Esophagus muscularis mucosa (tissue), 4 donors: ENCODE results near the gene OLAH. TPM values are rescaled to one million over a fixed set of nuclear protein-coding genes. Genes with fewer than 3 reads are reported as not detected.

Experiments used
- DNase-seq: peaks from one replicate; pipeline ENCODE4 v3.0.0-alpha.2; 2017; ENCODE audit errors: extremely low spot score
- H3K27ac ChIP-seq, 4 donors: fragments of 200-600 bp; sonication (generic); replicated peaks in 1 of 4; 1 replicate in 3 of 4; 2 replicates in 1 of 4; pipeline ENCODE4 v1.5.1; 2016 to 2019; ENCODE audit warnings: mild to moderate bottlenecking in 1 of 4
- H3K27me3 ChIP-seq, 4 donors: fragments of 200-600 bp; sonication (generic); one replicate each; pipeline versions ENCODE4 v1.5.1 to v1.6.0; 2016 to 2019
- H3K36me3 ChIP-seq, 4 donors: fragments of 200-600 bp; sonication (generic); one replicate each; pipeline ENCODE4 v1.5.1; 2016 to 2019
- H3K4me1 ChIP-seq, 4 donors: fragments of 200-600 bp; sonication (generic); one replicate each; pipeline ENCODE4 v1.5.1; 2016 to 2019
- H3K4me3 ChIP-seq, 4 donors: fragments of 200-600 bp; sonication (generic); 1 replicate in 2 of 4; 2 replicates in 2 of 4; pipeline ENCODE4 v1.5.1; 2016 to 2019; ENCODE audit warnings: mild to moderate bottlenecking in 4 of 4, moderate library complexity in 1 of 4
- H3K9me3 ChIP-seq, 4 donors: fragments of 200-600 bp; sonication (generic); 1 replicate in 3 of 4; 2 replicates in 1 of 4; pipeline ENCODE4 v1.5.1; 2016 to 2019
- CTCF ChIP-seq, 3 experiments: fragments of 200-600 bp in 2 of 3; fragments of 450-650 bp in 1 of 3; sonication (generic) in 2 of 3; IDR thresholded peaks; one replicate each; pipeline ENCODE4 v1.5.1; 2017 to 2019; ENCODE audit warnings: antibody characterized with exemption in 3 of 3, mild to moderate bottlenecking in 2 of 3, moderate library complexity in 1 of 3
- EP300 ChIP-seq: sonication (generic); formaldehyde crosslinking; IDR thresholded peaks from one replicate; pipeline ENCODE4 v1.6.1; 2017; ENCODE audit warnings: antibody characterized with exemption
- POLR2A ChIP-seq: fragments of 450-650 bp; IDR thresholded peaks from one replicate; pipeline ENCODE4 v1.6.1; 2017; ENCODE audit warnings: antibody characterized with exemption, moderate library complexity, mild to moderate bottlenecking, low read depth
- POLR2AphosphoS5 ChIP-seq, 2 donors: sonication (generic); formaldehyde crosslinking; IDR thresholded peaks; one replicate each; pipeline ENCODE4 v1.6.1; 2017; ENCODE audit warnings: antibody characterized with exemption in 2 of 2
- WGBS: methylation state at CpG from one replicate; pipeline ENCODE4 v1.1.5; 2018; 5-methylcytosine and 5-hydroxymethylcytosine counted together
- intact Hi-C: fragments of 100-400 bp; cut with DNase I; formaldehyde crosslinking; loops from one replicate; pipeline ENCODE4 v1.15.1; 2023
- total RNA-seq, 4 donors: library from RNA; depleted of rRNA; stranded (reverse); fragments of >200 nt; gene quantifications; one replicate each; pipeline versions ENCODE4 v1.1.0 to v1.2.1, GENCODE V29; 2016

The OLAH gene
- total RNA-seq, 4 donors from 2014 or later = 2.6 to 15.2 (median 3.7) TPM

- Histone ChIP-seq H3K36me3 (no peaks in the 10 kb centered on the region), H3K4me3 (no peak overlapping the region), H3K4me1 (no peaks in the 10 kb centered on the region), H3K27ac (no peak overlapping the region), H3K9me3 (no peaks in the 10 kb centered on the region), H3K27me3 (no peaks in the 10 kb centered on the region)
- 63% methylated on average over 3 of the region's 3 CpGs for WGBS
- no peak for TF ChIP-seq CTCF (IDR thresholded peaks at IDR 0.05)
- TF ChIP-seq POLR2AphosphoS5 (IDR thresholded peaks at IDR 0.05) = no peak
- TF ChIP-seq EP300 = no peak
- TF ChIP-seq POLR2A = no peak
- DNase-seq = no peak
- intact Hi-C loops = no loop called here
Observed at GRCh38 chr10:15027741-15028140, 16.0 kb upstream of the OLAH start.

DNA sequence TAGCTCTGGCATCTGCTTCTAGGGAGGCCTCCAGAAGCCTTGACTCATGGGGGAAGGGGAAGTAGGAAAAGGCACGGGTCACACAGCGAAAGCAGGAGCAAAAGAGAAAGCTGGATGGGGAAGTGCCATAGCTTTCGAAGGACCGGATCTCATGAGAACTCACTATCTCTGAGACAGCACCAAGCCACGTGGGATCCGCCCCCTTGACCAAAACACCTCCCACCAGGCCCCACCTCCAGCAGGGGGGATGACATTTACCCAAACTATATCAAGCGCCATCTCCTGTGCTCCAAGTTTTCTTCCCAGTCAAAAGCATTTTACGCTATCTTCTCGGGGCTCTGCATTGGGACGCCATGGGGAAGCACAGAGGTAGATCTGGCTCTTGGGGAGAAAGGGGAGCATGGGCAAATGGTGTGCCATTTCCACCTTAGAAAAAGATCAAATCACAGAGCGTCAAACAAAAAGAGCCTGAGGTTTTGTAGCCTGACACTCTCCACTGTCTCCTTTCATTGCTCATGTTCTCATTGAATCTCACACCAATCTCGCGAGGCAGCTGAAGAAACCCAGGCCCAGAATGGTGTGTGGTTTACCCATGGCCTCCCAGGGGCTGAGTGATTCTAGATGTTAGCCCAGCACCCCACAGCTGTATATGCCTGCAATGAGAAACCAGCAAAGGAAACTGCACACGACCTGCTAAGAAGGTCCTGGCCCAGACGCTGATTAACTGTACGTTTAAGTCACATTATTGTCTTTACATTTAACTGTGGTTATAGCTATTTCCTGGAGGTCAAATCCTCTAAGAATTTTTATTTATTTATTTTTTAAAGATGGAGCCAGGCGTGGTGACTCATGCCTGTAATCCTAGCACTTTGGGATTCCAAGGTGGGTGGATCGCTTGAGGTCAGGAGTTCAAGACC, 8.1 kb upstream of the OLAH start:
- Histone ChIP-seq H3K4me3 (no peak overlapping the region), H3K27ac (no peak overlapping the region), H3K36me3 (no peaks in the 10 kb centered on the region), H3K4me1 (no peaks in the 10 kb centered on the region), H3K27me3 (no peaks in the 10 kb centered on the region), H3K9me3 (no peaks in the 10 kb centered on the region)
- WGBS = 74% methylated on average over 12 of the region's 18 CpGs
- TF ChIP-seq POLR2AphosphoS5 (IDR thresholded peaks at IDR 0.05) (no peak), POLR2A (no peak), EP300 (no peak)
- intact Hi-C loops = no loop called here
- no peak for DNase-seq

DNA sequence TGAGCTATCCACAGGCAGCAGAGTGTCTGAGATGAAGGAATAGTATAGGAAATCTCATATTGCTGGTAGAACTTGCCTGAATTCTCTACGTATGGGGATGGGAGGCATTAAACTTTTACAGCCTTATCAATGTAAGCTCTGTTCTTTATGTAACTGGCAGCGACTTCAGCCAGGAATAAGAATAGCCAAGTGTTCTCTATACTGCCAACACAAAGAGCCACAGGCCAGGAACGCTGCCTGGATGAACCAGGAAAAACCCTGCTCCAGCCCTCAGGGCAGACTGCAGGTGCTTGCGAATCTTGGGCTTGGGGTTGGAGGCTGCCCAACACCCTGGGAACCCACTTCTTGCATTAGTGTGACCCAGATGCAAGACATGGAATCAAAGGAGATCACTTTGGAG, 6.1 kb upstream of the OLAH start:
- no peak overlapping the region for H3K4me3 ChIP-seq
- no peak overlapping the region for H3K27ac ChIP-seq
- no peak for DNase-seq
- H3K36me3 ChIP-seq = no peaks in the 10 kb centered on the region
- H3K4me1 ChIP-seq = no peaks in the 10 kb centered on the region
- TF ChIP-seq POLR2AphosphoS5 (IDR thresholded peaks at IDR 0.05) (no peak), POLR2A (no peak), CTCF (IDR thresholded peaks at IDR 0.05) (no peak), EP300 (no peak)
- WGBS = 83% methylated on average over 4 of the region's 4 CpGs
- no peaks in the 10 kb centered on the region for H3K9me3 ChIP-seq
- no peaks in the 10 kb centered on the region for H3K27me3 ChIP-seq
- intact Hi-C loops = no loop called here

DNA sequence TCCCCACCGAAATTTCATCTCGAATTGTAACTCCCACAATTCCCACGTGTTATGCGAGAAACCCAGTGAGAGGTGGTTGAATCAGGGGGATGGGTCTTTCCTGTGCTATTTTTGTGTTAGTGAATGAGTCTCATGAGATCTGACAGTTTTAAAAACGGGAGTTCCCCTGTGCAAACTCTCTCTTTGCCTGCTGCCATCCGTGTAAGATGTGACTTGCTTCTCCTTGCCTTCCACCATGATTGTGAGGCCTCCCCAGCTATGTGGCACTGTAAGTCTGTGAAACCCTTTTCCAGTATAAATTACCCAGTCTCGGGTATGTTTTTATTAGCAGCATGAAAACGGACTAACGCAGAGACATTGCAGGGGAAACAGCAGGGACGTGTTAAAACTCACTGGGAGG, 5.3 kb upstream of the OLAH start:
- TF ChIP-seq CTCF (IDR thresholded peaks at IDR 0.05) = no peak
- no peak for TF ChIP-seq POLR2AphosphoS5 (IDR thresholded peaks at IDR 0.05)
- TF ChIP-seq EP300 = no peak
- TF ChIP-seq POLR2A = no peak
- Histone ChIP-seq H3K36me3 (no peaks in the 10 kb centered on the region), H3K9me3 (no peaks in the 10 kb centered on the region), H3K27me3 (no peaks in the 10 kb centered on the region), H3K4me3 (no peak overlapping the region), H3K4me1 (no peaks in the 10 kb centered on the region), H3K27ac (no peak overlapping the region)
- intact Hi-C loops = no loop called here
- WGBS = 79% methylated on average over 10 of the region's 10 CpGs
- DNase-seq = no peak

DNA sequence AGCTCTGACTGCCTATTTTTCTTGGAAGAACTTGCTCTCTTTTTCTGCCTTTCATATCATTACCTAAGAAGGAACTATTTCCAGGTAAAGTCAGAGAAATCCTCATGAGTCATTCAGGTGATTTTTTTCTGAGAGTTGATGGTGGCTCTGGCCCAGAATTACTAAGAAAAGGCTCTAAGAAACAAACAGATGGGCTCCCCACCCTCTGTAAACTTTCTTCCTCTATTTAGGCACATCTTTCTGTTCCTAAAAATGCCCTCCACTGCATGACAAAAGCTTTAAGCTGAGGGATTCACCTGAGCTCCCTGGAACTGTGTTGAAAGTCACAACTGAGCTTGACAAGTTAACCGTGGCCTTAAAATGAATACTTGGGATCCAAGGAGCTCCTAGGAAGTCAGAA, 1.6 kb downstream of the OLAH start:
- peaks cover 0 to 16% (median 11%) of the 10 kb centered on the region in 4 donors for H3K4me1 ChIP-seq
- H3K9me3 ChIP-seq = no peaks in the 10 kb centered on the region
- intact Hi-C loops = no loop called here
- no peaks in the 10 kb centered on the region for H3K27me3 ChIP-seq
- H3K27ac ChIP-seq = peak overlapping the region in 1 of 4 donors; percentile 5
- TF ChIP-seq POLR2A = no peak
- TF ChIP-seq CTCF (IDR thresholded peaks at IDR 0.05) = no peak
- no peak for TF ChIP-seq POLR2AphosphoS5 (IDR thresholded peaks at IDR 0.05)
- TF ChIP-seq EP300 = no peak
- no peaks in the 10 kb centered on the region for H3K36me3 ChIP-seq
- DNase-seq = no peak
- H3K4me3 ChIP-seq = no peak overlapping the region
- WGBS = 75% methylated on average over 1 of the region's 1 CpG
